Neuronal stem cell (in vitro differentiated cells): ENCODE results near the gene TAF1C.
"Not testable (repeated sequence)": the region's sequence is repeated elsewhere in the genome, so short reads cannot be mapped to it uniquely, and the experiment has no call there.

ENCODE experiments used
- DNase-seq: peaks from one replicate; pipeline ENCODE4 v3.0.0-alpha.2; 2013; ENCODE audit warnings: low spot score
- H2AFZ ChIP-seq: one replicate; pipeline ENCODE4 v1.6.1; 2013; ENCODE audit warnings: mild to moderate bottlenecking, low read length, inconsistent platforms
- H2AK5ac ChIP-seq: 2 replicates; pipeline ENCODE4 v1.6.1; 2013; ENCODE audit warnings: low read depth, mild to moderate bottlenecking, inconsistent platforms, low read length, moderate library complexity, mixed read lengths
- H2BK120ac ChIP-seq: 2 replicates; pipeline ENCODE4 v1.6.1; 2013; ENCODE audit warnings: low read depth, mild to moderate bottlenecking, inconsistent platforms, low read length, moderate library complexity, mixed read lengths
- H2BK12ac ChIP-seq: one replicate; pipeline ENCODE4 v1.6.1; 2013; ENCODE audit warnings: low read length, inconsistent platforms
- H2BK15ac ChIP-seq: 2 replicates; pipeline ENCODE4 v1.6.1; 2013; ENCODE audit warnings: mild to moderate bottlenecking, low read length, inconsistent platforms, mixed read lengths
- H2BK5ac ChIP-seq: one replicate; pipeline ENCODE4 v1.6.1; 2013; ENCODE audit warnings: inconsistent platforms, mild to moderate bottlenecking, low read length, moderate library complexity
- H3K14ac ChIP-seq: one replicate; pipeline ENCODE4 v1.6.1; 2013; ENCODE audit warnings: low read length, inconsistent platforms
- H3K18ac ChIP-seq: 2 replicates; pipeline ENCODE4 v1.6.1; 2013; ENCODE audit warnings: low read length, inconsistent platforms
- H3K23ac ChIP-seq: 2 replicates; pipeline ENCODE4 v1.6.1; 2013; ENCODE audit warnings: low read depth, mild to moderate bottlenecking, mixed read lengths, low read length, inconsistent platforms; ENCODE audit not compliant: poor library complexity
- H3K27ac ChIP-seq: replicated peaks from 3 replicates; pipeline ENCODE4 v1.5.1; 2013; ENCODE audit warnings: low read length, inconsistent platforms
- H3K27me3 ChIP-seq, 3 experiments: 2 replicates each; pipeline ENCODE4 v1.6.1; 2013; ENCODE audit warnings: low read length in 3 of 3, mild to moderate bottlenecking in 2 of 3, inconsistent platforms in 1 of 3, low read depth in 1 of 3, mixed read lengths in 1 of 3, moderate library complexity in 1 of 3; ENCODE audit not compliant: control insufficient read depth in 3 of 3, insufficient read depth in 3 of 3
- H3K36me3 ChIP-seq, 2 donors: replicated peaks in 1 of 2; 2 replicates each; pipeline ENCODE4 v1.6.1; 2013; ENCODE audit warnings: low read length in 2 of 2; ENCODE audit not compliant: control insufficient read depth in 2 of 2, insufficient read depth in 2 of 2
- H3K4ac ChIP-seq: 2 replicates; pipeline ENCODE4 v1.6.1; 2013; ENCODE audit warnings: inconsistent platforms, mild to moderate bottlenecking, low read length, moderate library complexity
- H3K4me1 ChIP-seq, 2 donors: 1 replicate in 1 of 2; 2 replicates in 1 of 2; pipeline ENCODE4 v1.6.1; 2013; ENCODE audit warnings: low read length in 2 of 2, low read depth in 1 of 2; ENCODE audit not compliant: control insufficient read depth in 2 of 2, insufficient read depth in 1 of 2
- H3K4me2 ChIP-seq: one replicate; pipeline ENCODE4 v1.6.1; 2013; ENCODE audit warnings: mild to moderate bottlenecking, low read length, inconsistent platforms; ENCODE audit not compliant: insufficient read depth, poor library complexity, severe bottlenecking
- H3K4me3 ChIP-seq, 2 donors: 2 replicates each; pipeline ENCODE4 v1.5.1; 2013; ENCODE audit warnings: low read length in 2 of 2, mild to moderate bottlenecking in 2 of 2, inconsistent platforms in 1 of 2, moderate library complexity in 1 of 2
- H3K79me1 ChIP-seq: one replicate; pipeline ENCODE4 v1.6.1; 2013; ENCODE audit warnings: low read depth, mild to moderate bottlenecking, inconsistent platforms, low read length, moderate library complexity
- H3K9ac ChIP-seq: one replicate; pipeline ENCODE4 v1.6.1; 2013; ENCODE audit warnings: mild to moderate bottlenecking, low read depth, low read length, inconsistent platforms; ENCODE audit not compliant: poor library complexity
- H3K9me3 ChIP-seq, 2 donors: replicated peaks in 1 of 2; 2 replicates each; pipeline versions ENCODE3 to v1.6.1; 2013; ENCODE audit warnings: low read length in 2 of 2, mild to moderate bottlenecking in 2 of 2, inconsistent platforms in 1 of 2, low read depth in 1 of 2, mixed read lengths in 1 of 2, moderate library complexity in 1 of 2; ENCODE audit not compliant: control insufficient read depth in 2 of 2, insufficient read depth in 1 of 2
- H4K8ac ChIP-seq: one replicate; pipeline ENCODE4 v1.6.1; 2013; ENCODE audit warnings: low read depth, mild to moderate bottlenecking, inconsistent platforms, low read length, moderate library complexity
- H4K91ac ChIP-seq: one replicate; pipeline ENCODE4 v1.6.1; 2013; ENCODE audit warnings: low read length, low read depth, mild to moderate bottlenecking, inconsistent platforms; ENCODE audit not compliant: poor library complexity
- WGBS, 2 donors: extraction: QIAGEN DNeasy Blood & Tissue Kit; methylation state at CpG; one replicate each; pipeline ENCODE4 v1.1.7; 2013; ENCODE audit warnings: missing lambda C conversion rate in 2 of 2, mixed read lengths in 1 of 2; ENCODE audit not compliant: insufficient read length in 2 of 2, insufficient replicate concordance in 1 of 2; ENCODE audit errors: extremely low coverage in 2 of 2; 5-methylcytosine and 5-hydroxymethylcytosine counted together

Gene TAF1C

DNA sequence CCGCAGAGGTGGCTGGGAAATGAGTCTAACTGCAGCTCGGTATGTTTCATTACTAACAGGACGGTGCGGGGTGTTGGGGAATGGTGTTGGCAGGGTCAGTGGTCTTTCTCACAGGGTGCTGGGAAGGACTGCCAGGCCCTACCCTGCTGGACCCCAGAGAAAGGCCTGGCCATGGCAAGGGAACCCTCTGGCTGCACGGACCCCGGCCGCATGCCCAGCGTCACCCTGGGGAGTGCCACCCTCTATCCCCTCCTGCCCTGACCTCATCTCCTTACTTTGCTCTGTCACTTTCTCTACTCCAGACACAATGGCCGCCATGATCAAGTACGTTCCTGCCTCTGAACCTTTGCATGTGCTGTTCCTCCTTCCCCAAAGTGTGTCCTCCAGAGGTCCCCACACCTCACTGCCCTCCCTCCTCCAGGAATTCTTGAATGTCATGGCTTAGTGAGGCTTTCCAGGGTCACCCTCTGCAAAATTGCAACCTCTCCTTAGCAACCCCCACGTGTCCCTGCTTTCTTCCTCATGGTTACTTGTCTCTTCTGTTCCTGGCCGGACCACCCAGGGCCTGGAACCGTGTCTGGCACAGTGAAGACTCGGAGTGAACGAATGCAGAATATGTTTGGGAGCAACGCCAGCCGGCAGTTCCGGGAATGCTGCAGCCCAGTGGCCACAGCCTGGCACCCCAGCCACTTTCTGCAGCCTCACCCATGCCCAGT, 19.3 kb upstream of the TAF1C start:
- Histone ChIP-seq H4K91ac (no peak overlapping the region), H3K27me3 (peaks cover 0 to 25% (median 0%) of the 10 kb centered on the region in 3 experiments), H2AFZ (no peak overlapping the region), H2AK5ac (no peak overlapping the region), H3K4me2 (no peak overlapping the region), H3K18ac (no peak overlapping the region), H3K36me3 (no peaks in the 10 kb centered on the region), H2BK15ac (no peak overlapping the region), H3K9ac (no peak overlapping the region), H2BK12ac (no peak overlapping the region), H3K9me3 (no peaks in the 10 kb centered on the region), H3K14ac (no peak overlapping the region), H2BK120ac (no peak overlapping the region), H3K79me1 (no peaks in the 10 kb centered on the region), H3K4ac (no peak overlapping the region), H3K27ac (no peak overlapping the region), H3K4me1 (peaks cover 0 to 4% of the 10 kb centered on the region in 2 donors), H3K4me3 (no peak overlapping the region), H4K8ac (no peak overlapping the region), H3K23ac (peak overlapping the region; percentile 8), H2BK5ac (no peak overlapping the region)
- DNase-seq = no peak
- WGBS, 2 donors = no CpG with 5 or more reads among the region's 18 CpGs

GRCh38 chr16:84205123-84205522, 18.3 kb upstream of the TAF1C start:
- H3K23ac ChIP-seq, H3K4ac ChIP-seq, H2BK15ac ChIP-seq, H3K18ac ChIP-seq, H3K36me3 ChIP-seq, H3K79me1 ChIP-seq, H4K91ac ChIP-seq, H2BK120ac ChIP-seq, H3K4me1 ChIP-seq, H3K4me3 ChIP-seq, H3K9me3 ChIP-seq, H2BK5ac ChIP-seq, H3K14ac ChIP-seq, H3K27ac ChIP-seq, H2AFZ ChIP-seq, H3K9ac ChIP-seq, H3K4me2 ChIP-seq, H4K8ac ChIP-seq, H2AK5ac ChIP-seq, DNase-seq, H2BK12ac ChIP-seq: not testable (repeated sequence)
- peaks cover 0 to 29% (median 0%) of the 10 kb centered on the region in 3 experiments for H3K27me3 ChIP-seq
- no CpG with 5 or more reads among the region's 6 CpGs for WGBS, 2 donors

DNA sequence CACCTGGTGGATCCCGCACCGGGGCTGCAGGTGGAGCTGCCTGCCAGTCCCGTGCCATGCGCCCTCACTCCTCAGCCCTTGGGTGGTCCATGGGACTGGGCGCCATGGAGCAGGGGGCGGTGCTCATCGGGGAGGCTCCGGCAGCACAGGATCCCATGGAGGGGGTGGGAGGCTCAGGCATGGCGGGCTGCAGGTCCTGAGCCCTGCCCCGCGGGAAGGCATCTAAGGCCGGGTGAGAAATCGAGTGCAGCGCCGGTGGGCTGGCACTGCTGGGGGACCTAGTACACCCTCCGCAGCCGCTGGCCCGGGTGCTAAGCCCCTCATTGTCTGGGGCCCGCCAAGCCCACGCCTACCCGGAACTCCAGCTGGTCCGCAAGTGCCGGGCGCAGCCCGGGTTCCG, 17.7 kb upstream of the TAF1C start:
- not testable (repeated sequence) for H2AFZ ChIP-seq, H3K36me3 ChIP-seq, H4K8ac ChIP-seq, H2BK15ac ChIP-seq, H2BK120ac ChIP-seq, H3K14ac ChIP-seq, H3K9ac ChIP-seq, H3K79me1 ChIP-seq, H3K9me3 ChIP-seq, H2BK5ac ChIP-seq, H3K18ac ChIP-seq, H3K4ac ChIP-seq, H3K23ac ChIP-seq, H2BK12ac ChIP-seq, H4K91ac ChIP-seq, H3K4me3 ChIP-seq, DNase-seq, H3K4me1 ChIP-seq, H3K27ac ChIP-seq, H3K4me2 ChIP-seq, H2AK5ac ChIP-seq
- peaks cover 0 to 34% (median 0%) of the 10 kb centered on the region in 3 experiments for H3K27me3 ChIP-seq
- no CpG with 5 or more reads among the region's 26 CpGs for WGBS, 2 donors

- WGBS, 2 donors = no CpG with 5 or more reads among the region's 10 CpGs
Observed at GRCh38 chr16:84199861-84200260, 13.0 kb upstream of the TAF1C start.

More at GRCh38 chr16:84199861-84200260, 13.0 kb upstream of the TAF1C start:
- no peak overlapping the region for H2BK5ac ChIP-seq
- no peak overlapping the region for H4K91ac ChIP-seq
- no peaks in the 10 kb centered on the region for H3K36me3 ChIP-seq
- no peak overlapping the region for H3K18ac ChIP-seq
- H2BK12ac ChIP-seq = no peak overlapping the region
- H3K79me1 ChIP-seq = no peaks in the 10 kb centered on the region
- no peak overlapping the region for H3K14ac ChIP-seq
- H3K27ac ChIP-seq = no peak overlapping the region
- peaks cover 0 to 46% (median 0%) of the 10 kb centered on the region in 3 experiments for H3K27me3 ChIP-seq
- no peak overlapping the region for H2AK5ac ChIP-seq
- no peaks in the 10 kb centered on the region for H3K9me3 ChIP-seq
- H3K9ac ChIP-seq = no peak overlapping the region
- no peak overlapping the region for H2AFZ ChIP-seq
- no peak overlapping the region for H3K23ac ChIP-seq
- H2BK15ac ChIP-seq = no peak overlapping the region
- H3K4me3 ChIP-seq = no peak overlapping the region
- H4K8ac ChIP-seq = no peak overlapping the region
- no peak overlapping the region for H3K4ac ChIP-seq
- no peaks in the 10 kb centered on the region for H3K4me1 ChIP-seq
- no peak for DNase-seq
- no peak overlapping the region for H2BK120ac ChIP-seq
- no peak overlapping the region for H3K4me2 ChIP-seq
